Karpas-422 (cell line): ENCODE data around the gene VCAN. TPM values are rescaled to one million over a fixed set of nuclear protein-coding genes. Genes with fewer than 3 reads are reported as not detected.

Source experiments
- DNase-seq: peaks from one replicate; pipeline ENCODE4 v3.0.0-alpha.2; 2015
- H2AFZ ChIP-seq: fragments of 200-600 bp; sonication (generic); 2 replicates; pipeline ENCODE4 v1.6.1; 2014; ENCODE audit warnings: antibody characterized with exemption, low read length, mixed read lengths
- H3K27ac ChIP-seq: fragments of 200-600 bp; sonication (generic); 2 replicates; pipeline ENCODE4 v1.5.1; 2014; ENCODE audit warnings: mild to moderate bottlenecking, low read length, moderate library complexity
- H3K27me3 ChIP-seq: fragments of 200-600 bp; sonication (generic); 2 replicates; pipeline ENCODE4 v1.6.1; 2014; ENCODE audit warnings: low read length, mixed read lengths
- H3K36me3 ChIP-seq: fragments of 200-600 bp; sonication (generic); 2 replicates; pipeline ENCODE4 v1.6.1; 2014; ENCODE audit warnings: low read length, mixed read lengths; ENCODE audit not compliant: insufficient read depth
- H3K4me1 ChIP-seq: fragments of 200-600 bp; sonication (generic); 2 replicates; pipeline ENCODE4 v1.6.1; 2014; ENCODE audit warnings: mild to moderate bottlenecking, low read length, mixed read lengths
- H3K4me2 ChIP-seq: fragments of 200-600 bp; sonication (generic); 2 replicates; pipeline ENCODE4 v1.6.1; 2014; ENCODE audit warnings: low read length, low read depth, mild to moderate bottlenecking; ENCODE audit not compliant: poor library complexity, severe bottlenecking
- H3K4me3 ChIP-seq: fragments of 200-600 bp; sonication (generic); 2 replicates; pipeline ENCODE4 v1.5.1; 2014; ENCODE audit warnings: mild to moderate bottlenecking, antibody characterized with exemption, low read length, mixed read lengths
- H3K79me2 ChIP-seq: fragments of 200-600 bp; sonication (generic); 2 replicates; pipeline ENCODE4 v1.6.1; 2014; ENCODE audit warnings: mild to moderate bottlenecking, low read length, mixed read lengths
- H3K9ac ChIP-seq: fragments of 200-600 bp; sonication (generic); 2 replicates; pipeline ENCODE4 v1.6.0; 2014; ENCODE audit warnings: low read length
- H3K9me2 ChIP-seq: fragments of 200-600 bp; sonication (generic), shearing (Covaris generic); replicated peaks from 2 replicates; pipeline ENCODE4 v1.6.0; 2014; ENCODE audit warnings: mild to moderate bottlenecking, low read length, moderate library complexity; ENCODE audit not compliant: insufficient read depth
- H3K9me3 ChIP-seq: fragments of 300-700, 200-600 bp; sonication (generic); 2 replicates; pipeline ENCODE4 v1.6.1; 2014; ENCODE audit warnings: low read length, mixed read lengths
- H4K20me1 ChIP-seq: fragments of 200-600 bp; sonication (generic); 2 replicates; pipeline ENCODE4 v1.6.1; 2014; ENCODE audit warnings: mild to moderate bottlenecking, antibody characterized with exemption, low read length, low read depth; ENCODE audit not compliant: insufficient read depth
- total RNA-seq: library from RNA; depleted of rRNA; stranded (reverse); fragments of >200 nt; shearing (Covaris generic); gene quantifications from 2 replicates; pipeline ENCODE4 v1.2.3, GENCODE V29; 2014; ENCODE audit warnings: low replicate concordance

VCAN gene
- total RNA-seq, 1 experiment from 2014 or later: not detected

DNA sequence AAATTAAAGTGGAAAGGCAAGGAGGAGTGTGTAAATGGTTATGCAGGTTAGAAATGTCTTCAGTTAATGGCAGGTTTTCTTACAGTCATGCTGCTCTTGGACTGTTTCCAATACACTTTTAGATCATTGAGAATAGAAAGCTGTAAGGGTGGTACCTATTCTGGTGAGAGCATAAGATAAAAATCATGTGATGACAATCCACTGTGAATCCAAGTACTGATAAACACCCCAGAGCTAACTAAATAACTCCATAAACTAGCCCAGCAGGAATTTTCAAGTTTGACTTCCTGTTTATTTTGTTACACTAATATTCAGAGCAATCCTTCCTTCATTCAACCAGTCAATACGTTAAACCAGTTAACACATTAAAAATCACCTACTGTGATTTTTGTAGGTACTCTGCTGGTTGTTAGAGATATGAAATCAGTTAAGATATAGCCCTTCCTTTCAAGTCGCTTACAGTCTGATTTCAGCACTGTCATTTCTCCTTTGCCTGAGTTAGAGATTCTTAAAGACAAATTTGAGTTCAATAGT, 22.6 kb downstream of the VCAN start:
- no peak overlapping the region for H3K27ac ChIP-seq
- H3K4me2 ChIP-seq: no peak overlapping the region
- H2AFZ ChIP-seq: no peak overlapping the region
- no peak overlapping the region for H3K9ac ChIP-seq
- no peaks in the 10 kb centered on the region for H4K20me1 ChIP-seq
- no peak overlapping the region for H3K4me3 ChIP-seq
- no peaks in the 10 kb centered on the region for H3K4me1 ChIP-seq
- no peaks in the 10 kb centered on the region for H3K27me3 ChIP-seq
- no peaks in the 10 kb centered on the region for H3K9me3 ChIP-seq
- H3K9me2 ChIP-seq: no peaks in the 10 kb centered on the region
- H3K36me3 ChIP-seq: no peaks in the 10 kb centered on the region
- DNase-seq: no peak
- no peaks in the 10 kb centered on the region for H3K79me2 ChIP-seq

DNA sequence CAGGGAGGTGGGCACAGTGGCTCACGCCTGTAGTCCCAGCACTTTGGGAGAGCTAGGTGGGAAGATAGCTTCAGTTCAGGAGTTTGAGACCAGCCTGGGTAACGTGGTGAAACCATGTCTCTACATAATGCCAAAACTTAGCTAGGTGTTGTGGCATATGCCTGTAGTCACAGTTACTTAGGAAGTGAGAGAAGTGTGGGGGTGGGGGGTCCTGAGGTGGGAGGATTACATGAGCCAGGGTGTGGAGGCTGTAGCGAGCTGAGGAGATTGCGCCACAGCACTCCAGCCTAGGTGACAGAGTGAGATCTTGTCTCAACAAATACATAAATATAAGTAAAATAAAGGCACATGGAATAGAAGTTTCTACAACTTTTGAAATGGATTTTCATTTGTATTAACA, 23.1 kb downstream of the VCAN start:
- H3K9me2 ChIP-seq: no peaks in the 10 kb centered on the region
- H3K4me3 ChIP-seq: no peak overlapping the region
- no peaks in the 10 kb centered on the region for H3K36me3 ChIP-seq
- H3K4me1 ChIP-seq: no peaks in the 10 kb centered on the region
- no peak for DNase-seq
- H2AFZ ChIP-seq: no peak overlapping the region
- no peaks in the 10 kb centered on the region for H4K20me1 ChIP-seq
- no peak overlapping the region for H3K9ac ChIP-seq
- H3K9me3 ChIP-seq: no peaks in the 10 kb centered on the region
- H3K4me2 ChIP-seq: no peak overlapping the region
- no peak overlapping the region for H3K27ac ChIP-seq
- no peaks in the 10 kb centered on the region for H3K27me3 ChIP-seq
- no peaks in the 10 kb centered on the region for H3K79me2 ChIP-seq

DNA sequence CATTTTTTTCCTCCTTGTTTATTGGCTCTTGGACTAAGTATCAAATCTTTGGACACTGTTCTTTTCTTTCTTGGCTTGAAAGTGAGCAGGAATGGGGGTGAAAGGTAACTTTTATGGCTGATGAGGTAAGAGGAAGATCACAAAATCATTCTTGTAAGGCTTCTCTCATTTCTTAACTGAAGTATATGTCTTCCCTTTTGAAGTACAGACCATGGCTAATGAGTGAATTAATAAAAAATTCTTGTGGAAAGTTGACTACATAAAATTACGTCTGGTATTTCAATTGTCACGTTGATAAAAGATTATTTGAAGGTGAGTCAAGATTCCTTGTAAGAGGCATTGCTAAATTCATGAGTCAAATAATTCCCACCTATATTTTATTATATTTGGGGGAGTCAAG, 25.1 kb downstream of the VCAN start:
- no peaks in the 10 kb centered on the region for H3K9me2 ChIP-seq
- no peaks in the 10 kb centered on the region for H3K36me3 ChIP-seq
- no peaks in the 10 kb centered on the region for H3K9me3 ChIP-seq
- H3K27me3 ChIP-seq: no peaks in the 10 kb centered on the region
- H3K4me2 ChIP-seq: no peak overlapping the region
- H3K4me1 ChIP-seq: no peaks in the 10 kb centered on the region
- no peaks in the 10 kb centered on the region for H4K20me1 ChIP-seq
- H2AFZ ChIP-seq: no peak overlapping the region
- no peak overlapping the region for H3K4me3 ChIP-seq
- H3K27ac ChIP-seq: no peak overlapping the region
- DNase-seq: no peak
- no peaks in the 10 kb centered on the region for H3K79me2 ChIP-seq
- H3K9ac ChIP-seq: no peak overlapping the region

DNA sequence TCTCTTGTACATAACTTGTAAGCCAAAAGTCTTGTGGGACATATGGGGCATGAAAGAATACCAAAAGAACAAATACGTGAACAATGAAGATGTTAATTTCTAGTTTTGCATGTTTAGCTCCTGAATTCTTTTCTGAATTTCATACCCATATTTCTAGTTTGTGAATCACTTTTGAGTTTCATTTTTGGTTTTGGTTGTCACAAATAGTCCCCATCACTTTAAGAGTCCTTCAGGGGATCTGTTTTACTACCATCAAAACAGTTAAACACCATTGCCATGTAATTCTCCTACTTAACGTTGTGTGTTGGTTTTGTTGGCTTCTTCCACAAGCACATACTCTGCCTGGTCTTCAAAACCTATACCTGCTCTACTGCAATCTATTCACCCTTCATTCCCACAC, 27.0 kb downstream of the VCAN start:
- H4K20me1 ChIP-seq: no peaks in the 10 kb centered on the region
- H3K9me3 ChIP-seq: no peaks in the 10 kb centered on the region
- no peak overlapping the region for H3K9ac ChIP-seq
- H2AFZ ChIP-seq: no peak overlapping the region
- H3K4me2 ChIP-seq: no peak overlapping the region
- H3K4me3 ChIP-seq: no peak overlapping the region
- no peaks in the 10 kb centered on the region for H3K79me2 ChIP-seq
- no peak overlapping the region for H3K27ac ChIP-seq
- no peaks in the 10 kb centered on the region for H3K27me3 ChIP-seq
- no peak for DNase-seq
- no peaks in the 10 kb centered on the region for H3K9me2 ChIP-seq
- no peaks in the 10 kb centered on the region for H3K36me3 ChIP-seq
- H3K4me1 ChIP-seq: no peaks in the 10 kb centered on the region

DNA sequence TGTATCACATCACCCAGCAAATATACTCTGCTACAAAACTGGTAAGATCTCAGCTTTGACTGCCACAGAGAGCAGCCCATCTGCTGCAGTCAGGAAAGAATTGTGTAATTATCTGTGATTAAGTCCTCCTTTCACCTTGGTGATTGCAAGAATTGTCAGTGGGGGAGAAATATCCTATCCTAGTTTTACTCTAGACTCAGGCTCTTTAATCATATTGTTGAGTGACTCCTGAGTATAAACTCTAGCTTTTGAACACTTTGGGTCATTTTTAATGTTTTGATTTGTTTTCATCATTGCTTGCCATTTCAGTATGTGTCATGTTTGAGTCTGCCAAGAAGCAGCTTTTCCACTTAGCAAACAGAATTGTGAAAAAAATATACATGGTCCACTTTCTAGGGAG, 32.1 kb downstream of the VCAN start:
- Histone ChIP-seq H3K27ac (no peak overlapping the region), H3K4me3 (no peak overlapping the region)

DNA sequence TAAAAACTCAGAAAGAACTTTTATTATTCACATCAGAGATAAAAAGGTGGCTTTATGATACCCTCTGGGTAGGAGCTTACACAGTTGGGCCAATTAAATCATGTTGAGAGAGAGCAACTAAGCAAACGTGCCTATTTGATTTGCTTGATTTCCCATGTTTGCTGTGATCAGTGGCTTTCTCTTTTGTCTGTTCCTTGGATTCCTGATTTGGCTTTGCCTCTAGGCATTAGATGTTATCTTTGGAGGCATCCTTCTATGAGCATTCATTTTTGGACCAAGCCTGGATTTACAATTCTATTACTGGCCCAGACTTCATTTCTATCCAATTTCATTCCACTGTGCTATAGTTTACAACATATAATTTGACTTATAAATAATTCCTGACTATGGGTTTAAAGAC, 35.9 kb downstream of the VCAN start:
- no peaks in the 10 kb centered on the region for H3K9me2 ChIP-seq
- H3K4me2 ChIP-seq: no peak overlapping the region
- no peak overlapping the region for H3K9ac ChIP-seq
- H3K27me3 ChIP-seq: no peaks in the 10 kb centered on the region
- no peaks in the 10 kb centered on the region for H3K36me3 ChIP-seq
- H3K4me3 ChIP-seq: no peak overlapping the region
- no peaks in the 10 kb centered on the region for H3K4me1 ChIP-seq
- H4K20me1 ChIP-seq: no peaks in the 10 kb centered on the region
- DNase-seq: no peak
- H3K27ac ChIP-seq: no peak overlapping the region
- H3K9me3 ChIP-seq: no peaks in the 10 kb centered on the region
- no peak overlapping the region for H2AFZ ChIP-seq
- no peaks in the 10 kb centered on the region for H3K79me2 ChIP-seq

More for the DNA sequence above, 32.1 kb downstream of the VCAN start:
- Histone ChIP-seq H3K9me3 (no peaks in the 10 kb centered on the region), H3K4me2 (no peak overlapping the region), H3K79me2 (no peaks in the 10 kb centered on the region), H3K27me3 (no peaks in the 10 kb centered on the region), H3K9ac (no peak overlapping the region), H3K9me2 (no peaks in the 10 kb centered on the region), H4K20me1 (no peaks in the 10 kb centered on the region), H2AFZ (no peak overlapping the region), H3K36me3 (no peaks in the 10 kb centered on the region), H3K4me1 (no peaks in the 10 kb centered on the region)
- no peak for DNase-seq

DNA sequence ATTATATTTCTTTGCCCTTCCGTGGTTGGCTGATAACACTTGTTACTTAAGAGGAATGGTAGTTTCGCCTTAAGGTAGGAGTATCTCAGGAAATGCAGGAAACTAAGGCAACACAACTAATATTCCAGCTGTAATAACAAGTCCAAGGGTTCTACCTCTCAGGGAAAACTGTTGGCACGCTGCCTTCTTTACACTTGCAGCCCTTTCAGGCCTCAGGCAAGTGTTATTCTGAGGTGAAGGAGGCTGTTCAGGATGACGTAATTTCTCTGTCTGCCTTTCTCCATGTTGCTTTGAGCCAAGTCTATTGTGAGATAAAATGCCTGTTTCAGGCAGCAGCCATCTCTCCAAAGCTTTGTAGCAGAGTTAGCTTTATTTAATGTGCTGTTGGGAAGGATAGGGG, 38.0 kb downstream of the VCAN start:
- Histone ChIP-seq H3K4me1 (no peaks in the 10 kb centered on the region), H3K79me2 (no peaks in the 10 kb centered on the region), H4K20me1 (no peaks in the 10 kb centered on the region), H3K27ac (no peak overlapping the region), H3K9ac (no peak overlapping the region), H3K9me3 (no peaks in the 10 kb centered on the region), H2AFZ (no peak overlapping the region), H3K4me3 (no peak overlapping the region), H3K36me3 (no peaks in the 10 kb centered on the region), H3K9me2 (no peaks in the 10 kb centered on the region), H3K4me2 (no peak overlapping the region), H3K27me3 (no peaks in the 10 kb centered on the region)
- no peak for DNase-seq

DNA sequence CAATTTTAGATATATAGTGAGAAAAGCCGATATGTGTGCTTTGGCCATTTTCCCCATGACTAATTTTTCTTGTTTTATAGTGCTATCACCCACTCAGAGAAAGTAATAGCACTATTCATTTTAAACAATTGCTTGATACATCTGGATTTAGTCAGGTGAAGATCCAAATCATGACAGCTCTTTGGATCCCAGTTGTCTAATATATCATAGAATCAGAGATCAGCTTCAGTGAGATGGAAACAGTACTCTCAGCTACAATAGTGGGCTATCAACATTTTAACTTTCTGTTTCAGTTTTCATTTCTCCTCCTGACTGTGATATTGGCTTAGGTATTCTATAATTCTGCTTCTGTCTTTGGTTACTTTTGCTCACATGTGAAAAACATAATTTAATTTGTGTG, 38.7 kb downstream of the VCAN start:
- H3K36me3 ChIP-seq: no peaks in the 10 kb centered on the region
- H3K9me3 ChIP-seq: no peaks in the 10 kb centered on the region
- H3K9me2 ChIP-seq: no peaks in the 10 kb centered on the region
- no peak overlapping the region for H3K4me3 ChIP-seq
- H3K4me1 ChIP-seq: no peaks in the 10 kb centered on the region
- no peak for DNase-seq
- H4K20me1 ChIP-seq: no peaks in the 10 kb centered on the region
- no peak overlapping the region for H2AFZ ChIP-seq
- H3K4me2 ChIP-seq: no peak overlapping the region
- no peak overlapping the region for H3K27ac ChIP-seq
- H3K79me2 ChIP-seq: no peaks in the 10 kb centered on the region
- no peaks in the 10 kb centered on the region for H3K27me3 ChIP-seq
- H3K9ac ChIP-seq: no peak overlapping the region
